Measurements from ENCODE around the gene MIXL1. TPM values are rescaled to one million over a fixed set of nuclear protein-coding genes. Genes with fewer than 3 reads are reported as not detected.

MIXL1 gene
- total RNA-seq, 1 donor from 2014 or later, result not detected

DNA sequence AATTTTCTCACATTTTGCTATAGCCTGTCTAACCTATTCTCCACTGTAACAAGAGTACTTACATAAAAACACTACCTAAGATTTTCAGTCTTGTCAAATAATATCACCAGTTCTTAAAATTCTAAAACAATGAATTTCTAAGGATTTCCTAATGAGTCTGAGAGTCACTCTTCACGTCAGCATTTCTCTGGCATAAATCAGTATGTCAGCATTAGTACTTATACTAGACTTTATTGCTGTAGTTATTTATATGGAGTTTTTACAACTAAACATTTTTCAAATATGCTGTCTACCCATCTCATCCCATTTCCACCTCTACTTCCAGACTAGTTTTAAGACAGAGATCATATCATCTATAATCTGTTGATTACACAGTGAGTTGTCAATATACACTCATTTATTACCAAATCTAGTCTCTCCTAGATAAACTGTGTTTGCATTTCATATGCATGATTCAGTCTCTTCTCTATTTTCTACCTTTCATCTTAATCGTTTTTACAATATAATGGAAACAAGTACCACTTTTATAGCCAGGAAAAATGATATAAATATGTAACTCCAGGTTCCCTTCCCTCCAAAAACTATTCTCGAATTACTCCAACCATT lies 52.7 kb downstream of the MIXL1 start:
- DNase-seq (ENCODE audit: low read depth, low spot score), result no peak

Other genes starting within 250 kb of the MIXL1 start
- gene SDE2, start 224.3 kb upstream of the MIXL1 start, total RNA-seq, result 27.7 and 32.6 TPM in 2 replicates
- 184 and 188 TPM in 2 replicates for gene H3-3A, start 160.9 kb upstream of the MIXL1 start, total RNA-seq
- 45.2 and 56.1 TPM in 2 replicates for gene ACBD3, start 36.9 kb upstream of the MIXL1 start, total RNA-seq
- gene LIN9, start 85.5 kb downstream of the MIXL1 start, total RNA-seq, result 7.6 and 11.1 TPM in 2 replicates
- gene PARP1, start 184.4 kb downstream of the MIXL1 start, total RNA-seq, result 156 and 272 TPM in 2 replicates

All from pulmonary artery endothelial cell (primary cell).